Cortex of kidney (tissue), 1 donor: ENCODE results near the gene FBXO28.

ENCODE experiments used
- DNase-seq: peaks from one replicate; lab custom pipeline; 2025; lab: John Stamatoyannopoulos, UW

The FBXO28 gene

DNA sequence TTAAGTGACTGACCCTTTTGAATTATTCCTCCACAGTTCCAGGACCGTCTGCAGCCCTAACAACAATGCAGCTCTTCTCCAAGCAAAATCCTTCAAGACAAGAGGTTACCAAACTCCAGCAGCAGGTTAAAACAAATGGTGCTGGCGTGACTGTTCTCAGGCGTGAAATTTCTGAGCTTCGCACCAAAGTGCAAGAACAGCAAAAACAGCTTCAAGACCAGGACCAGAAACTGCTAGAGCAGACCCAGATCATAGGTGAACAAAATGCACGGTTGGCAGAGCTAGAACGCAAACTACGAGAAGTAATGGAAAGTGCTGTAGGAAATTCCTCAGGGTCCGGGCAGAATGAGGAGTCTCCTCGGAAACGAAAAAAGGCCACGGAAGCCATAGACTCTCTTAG lies 43.4 kb downstream of the FBXO28 start:
- no peak for DNase-seq

DNA sequence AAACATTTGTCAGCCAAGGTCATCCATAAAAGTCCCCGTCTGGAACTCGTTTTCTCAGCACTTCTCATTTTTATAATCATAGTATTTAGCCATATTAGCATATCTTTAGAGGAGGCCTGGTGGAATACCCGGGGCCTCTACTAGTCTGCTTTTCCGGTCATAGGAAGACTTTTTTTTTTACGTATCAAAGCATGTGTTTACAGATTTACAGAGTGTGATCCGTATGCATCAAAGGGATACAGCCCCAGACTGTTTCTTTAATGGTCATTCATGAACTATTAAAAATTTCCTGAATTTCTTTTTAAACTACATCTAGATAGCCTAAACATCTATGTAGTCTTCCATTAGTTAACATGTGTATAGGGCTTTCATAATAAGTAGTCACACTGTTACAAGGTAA lies 45.6 kb downstream of the FBXO28 start:
- DNase-seq, result no peak

DNA sequence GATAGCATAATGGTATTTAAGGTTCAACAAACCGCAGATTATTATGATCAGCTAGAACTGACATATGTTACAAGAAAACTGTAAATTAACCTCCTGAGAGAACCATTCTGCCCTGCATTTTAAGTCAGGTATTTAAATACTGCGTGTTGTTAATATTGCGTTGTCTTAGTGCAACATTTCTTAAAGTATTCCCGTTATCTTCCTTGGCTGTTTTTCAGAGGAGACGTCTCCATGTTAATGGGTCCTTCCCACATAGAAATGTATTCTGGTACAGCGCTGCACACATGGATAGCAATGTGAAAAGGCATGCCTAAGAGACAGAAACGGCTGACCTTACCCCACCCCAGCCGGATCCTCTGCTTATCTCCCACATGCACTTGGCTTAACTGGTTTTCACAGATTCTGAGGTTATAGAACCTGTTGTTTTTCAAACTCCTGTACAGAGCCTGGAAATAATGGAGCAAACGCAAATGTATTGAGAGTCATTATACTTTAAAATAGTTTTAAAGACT lies 46.3 kb downstream of the FBXO28 start:
- no peak for DNase-seq

DNA sequence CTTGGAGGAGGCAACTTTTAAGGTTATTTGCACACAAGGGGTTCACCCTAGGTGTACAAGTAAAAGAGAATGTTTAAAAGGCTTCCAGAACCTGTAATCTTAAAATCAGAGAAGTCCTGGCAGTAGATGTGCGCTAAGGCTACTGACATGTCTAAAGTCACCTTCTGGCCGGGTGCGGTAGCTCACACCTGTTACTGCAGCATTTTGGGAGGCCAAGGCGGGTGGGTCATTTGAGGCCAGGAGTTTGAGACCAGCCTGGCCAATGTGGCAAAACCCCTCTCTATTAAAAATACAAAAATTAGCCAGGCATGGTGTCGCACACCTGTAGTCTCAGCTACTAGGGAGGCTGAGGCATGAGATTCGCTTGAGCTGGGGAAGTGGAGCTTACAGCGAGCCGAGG lies 48.9 kb downstream of the FBXO28 start:
- DNase-seq, result no peak

DNA sequence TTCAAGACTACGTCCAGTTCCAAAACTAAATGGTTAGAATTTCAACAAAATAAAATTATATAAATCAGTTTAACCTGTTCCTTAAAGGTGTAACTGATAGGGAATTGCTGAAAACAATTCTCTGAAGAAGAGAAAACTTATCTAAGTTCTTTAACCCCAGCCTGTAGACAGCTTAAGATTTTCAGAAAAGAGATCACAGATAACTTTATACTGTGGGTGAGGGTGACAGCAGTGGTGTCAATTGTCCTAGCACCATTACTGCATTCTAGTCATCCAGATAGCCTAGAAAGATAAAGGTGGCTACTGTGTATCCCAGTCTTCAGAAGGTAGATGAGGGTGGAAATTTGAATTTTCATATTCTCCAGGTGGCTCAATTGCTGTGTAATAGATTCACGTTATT lies 49.4 kb downstream of the FBXO28 start:
- DNase-seq, result no peak

DNA sequence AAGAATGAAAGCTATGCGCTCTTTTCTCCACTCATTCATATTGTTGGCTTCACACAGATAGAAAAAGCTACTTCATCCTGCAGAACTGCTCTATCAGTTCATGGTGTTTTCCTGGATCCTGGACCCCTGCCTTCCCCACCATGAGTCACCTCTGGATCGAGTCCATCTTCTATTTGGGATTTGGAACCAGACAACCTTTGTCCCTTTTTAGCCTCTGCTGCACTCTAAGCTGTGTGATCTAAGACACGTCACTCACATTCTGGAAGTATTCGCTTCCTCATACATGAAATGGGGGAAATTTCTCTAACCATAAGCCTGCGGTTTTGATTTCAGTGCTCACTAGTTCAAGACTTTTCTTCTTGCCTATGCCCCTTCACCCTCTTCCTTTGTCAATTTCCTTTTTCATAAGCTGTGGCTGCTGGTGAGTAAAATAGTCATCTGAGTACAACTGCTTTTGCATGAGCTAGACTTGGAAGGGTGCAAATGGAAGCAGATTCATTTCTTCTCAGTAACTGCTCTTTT lies 55.0 kb downstream of the FBXO28 start:
- DNase-seq, result no peak

DNA sequence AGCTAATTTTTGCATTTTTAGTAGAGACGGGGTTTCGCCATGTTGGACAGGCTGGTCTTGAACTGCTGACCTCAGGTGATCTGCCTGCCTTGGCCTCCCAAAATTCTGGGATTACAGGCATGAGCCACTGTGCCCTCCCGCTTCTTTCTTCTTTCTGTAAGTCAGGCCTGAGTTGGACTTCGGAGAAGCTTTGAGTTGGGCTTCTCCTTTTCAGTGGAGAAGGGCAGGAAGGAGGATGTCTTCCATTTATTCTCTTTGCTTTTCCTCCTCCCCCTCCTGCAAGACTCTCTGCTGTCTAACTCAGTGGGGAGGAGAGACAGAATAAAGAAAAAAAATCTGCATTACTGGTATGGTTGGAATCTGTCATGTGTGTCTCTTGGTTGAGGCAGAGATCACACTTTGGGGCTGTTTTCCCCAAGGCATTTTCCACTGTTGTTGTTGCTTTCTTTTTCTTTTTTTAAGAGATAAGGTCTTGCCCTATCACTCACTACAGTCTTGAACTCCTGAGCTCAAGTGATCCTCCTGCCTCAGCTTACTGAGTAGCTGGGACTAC lies 55.9 kb downstream of the FBXO28 start:
- no peak for DNase-seq

DNA sequence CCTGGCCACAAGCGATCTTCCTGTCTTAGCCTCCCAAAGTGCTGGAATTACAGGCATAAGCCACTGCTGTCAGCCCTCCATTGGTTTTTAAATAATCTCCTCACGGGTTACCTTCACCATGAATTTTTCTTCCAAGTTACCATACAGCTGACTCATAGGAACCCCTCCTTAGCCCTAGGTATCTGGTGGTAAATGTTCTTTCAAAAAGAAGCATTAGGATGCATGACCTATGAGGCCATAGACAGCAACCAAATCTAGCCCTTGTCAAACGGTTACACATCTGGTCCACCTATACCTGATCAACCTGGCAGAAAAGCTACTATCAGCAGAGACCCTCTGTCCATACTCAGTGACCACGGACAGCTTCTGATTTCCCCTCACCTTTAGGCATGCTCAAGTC lies 56.4 kb downstream of the FBXO28 start:
- no peak for DNase-seq

DNA sequence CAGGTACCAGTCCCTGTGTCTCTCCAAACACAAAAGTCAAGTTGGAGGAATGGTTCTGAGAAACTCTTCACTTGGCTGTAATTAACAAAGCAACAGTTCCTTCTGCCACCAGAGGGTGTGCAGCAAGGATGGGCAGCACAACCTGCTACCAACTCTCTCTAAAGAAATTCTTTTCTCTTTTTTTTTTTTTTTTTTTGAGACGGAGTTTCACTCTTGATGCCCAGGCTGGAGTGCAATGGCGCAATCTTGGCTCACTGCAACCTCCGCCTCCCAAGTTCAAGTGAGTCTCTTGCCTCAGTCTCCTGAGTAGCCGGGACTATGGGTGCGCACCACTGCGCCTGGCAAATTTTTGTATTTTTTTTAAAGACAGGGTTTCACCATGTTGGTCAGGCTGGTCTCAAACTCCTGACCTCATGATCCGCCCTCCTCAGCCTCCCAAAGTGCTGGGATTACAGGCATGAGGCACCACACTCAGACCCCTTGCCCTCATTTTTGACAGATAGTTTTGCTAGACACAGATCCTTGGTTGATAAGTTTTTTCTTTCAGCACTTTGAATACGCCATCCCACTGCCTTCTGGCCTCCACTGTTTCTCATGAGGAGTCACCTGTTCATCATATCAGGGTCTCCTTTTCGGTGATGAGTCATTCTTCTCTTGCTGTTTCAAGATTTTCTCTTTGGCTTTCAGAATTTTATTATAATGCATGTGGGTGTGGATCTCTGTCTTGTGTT lies 57.0 kb downstream of the FBXO28 start:
- DNase-seq, result no peak

DNA sequence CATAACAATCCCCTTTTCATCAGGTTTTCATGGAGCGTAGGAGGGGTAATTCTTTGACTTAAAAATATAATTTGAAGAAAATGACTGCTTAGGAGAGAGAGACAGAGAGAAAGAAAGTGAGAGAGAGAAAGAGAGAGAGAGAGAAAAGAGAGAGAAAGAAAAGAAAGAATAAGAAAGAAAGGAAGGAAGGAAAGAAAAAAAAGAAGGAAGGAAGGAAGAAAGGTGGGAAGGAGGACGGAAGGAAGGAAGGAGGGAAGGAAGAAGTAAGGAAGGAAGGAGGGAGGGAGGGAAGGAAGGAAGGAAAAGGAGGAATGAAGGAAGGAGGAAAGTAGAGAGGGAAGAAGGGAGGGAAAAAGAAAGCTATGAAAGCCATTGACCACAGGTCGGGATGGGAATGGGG lies 58.3 kb downstream of the FBXO28 start:
- no peak for DNase-seq

DNA sequence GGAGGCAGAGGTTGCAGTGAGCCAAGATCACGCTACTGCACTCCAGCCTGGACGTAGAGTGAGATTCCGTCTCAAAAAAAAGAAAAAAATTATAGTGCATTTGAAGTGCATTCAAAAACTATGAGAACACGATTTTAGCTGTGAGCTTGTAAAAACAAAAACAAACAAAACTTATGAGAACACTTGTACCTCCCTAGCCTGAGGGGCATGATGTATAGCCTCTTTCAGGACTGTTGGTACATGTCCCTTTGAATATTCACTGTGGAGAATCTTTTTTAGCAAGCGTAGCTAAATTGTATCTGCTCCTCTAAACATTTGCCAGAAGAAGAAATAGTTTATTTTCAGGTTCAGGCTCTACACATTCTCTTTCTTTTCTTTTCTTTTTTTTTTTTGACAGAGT lies 59.6 kb downstream of the FBXO28 start:
- DNase-seq, result no peak

DNA sequence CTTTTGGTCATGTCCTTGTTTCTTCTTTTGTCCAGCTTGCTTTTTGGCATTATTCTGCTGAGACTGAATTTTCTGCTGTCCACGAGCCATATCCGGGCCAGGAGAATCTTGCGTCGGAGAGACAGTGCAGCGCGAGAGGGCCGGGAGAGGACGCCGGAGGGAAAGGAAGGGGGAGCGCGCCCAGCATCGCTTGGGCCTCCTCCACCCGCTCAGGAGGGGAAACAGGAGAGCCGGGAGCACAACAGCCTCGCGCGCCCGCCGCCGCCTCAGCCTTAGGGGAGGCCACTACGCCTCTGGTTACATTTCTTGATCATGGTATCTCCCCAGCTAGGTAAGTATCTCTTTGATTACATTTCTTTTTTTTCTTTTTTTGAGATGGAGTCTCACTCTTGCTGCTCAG lies 61.7 kb downstream of the FBXO28 start:
- DNase-seq, result no peak

DNA sequence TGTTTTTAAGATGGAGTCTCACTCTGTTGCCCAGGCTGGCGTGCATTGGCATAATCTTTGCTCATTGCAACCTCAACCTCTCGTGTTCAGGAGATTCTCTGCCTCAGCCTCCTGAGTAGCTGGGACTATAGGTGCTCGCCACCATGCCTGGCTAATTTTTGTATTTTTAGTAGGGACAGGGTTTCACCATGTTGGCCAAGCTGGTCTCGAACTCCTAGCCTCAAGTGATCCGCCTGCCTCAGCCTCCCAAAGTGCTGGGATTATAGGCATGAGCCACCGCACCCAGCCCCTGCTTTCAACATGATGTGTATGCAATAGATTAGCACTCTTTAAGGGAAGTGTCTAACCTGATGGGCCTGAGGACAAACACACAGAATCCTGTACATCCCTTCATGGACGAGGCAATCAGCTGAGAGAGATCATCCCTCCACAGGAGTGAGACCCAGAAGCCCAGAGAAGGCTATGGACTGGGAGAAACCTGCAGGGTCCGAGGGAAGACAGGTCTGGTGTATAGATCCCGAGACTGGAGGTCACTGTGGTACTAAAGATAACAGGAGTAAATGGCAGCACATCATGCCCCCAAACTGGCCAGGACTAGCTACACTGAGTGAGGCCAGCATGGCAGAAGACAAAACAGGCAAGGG lies 63.6 kb downstream of the FBXO28 start:
- DNase-seq, result no peak

DNA sequence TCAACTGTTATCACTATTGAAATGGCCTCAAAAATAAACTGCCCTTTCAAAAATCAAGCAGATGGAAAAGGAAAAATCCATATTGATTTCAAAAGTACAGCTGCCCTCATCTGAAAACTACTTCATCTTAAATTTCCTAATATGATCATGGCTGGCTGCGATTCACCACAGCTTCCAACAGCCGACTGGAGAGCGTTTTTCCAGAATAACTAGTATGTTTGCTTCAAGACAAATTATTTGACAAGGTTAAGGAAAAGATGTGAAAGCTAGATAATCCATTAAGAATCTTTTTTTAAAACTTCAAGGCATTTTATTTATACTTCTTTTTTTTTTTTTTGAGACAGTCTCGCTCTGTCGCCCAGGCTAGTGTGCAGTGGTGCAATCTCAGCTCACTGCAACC lies 65.0 kb downstream of the FBXO28 start:
- DNase-seq, result no peak

DNA sequence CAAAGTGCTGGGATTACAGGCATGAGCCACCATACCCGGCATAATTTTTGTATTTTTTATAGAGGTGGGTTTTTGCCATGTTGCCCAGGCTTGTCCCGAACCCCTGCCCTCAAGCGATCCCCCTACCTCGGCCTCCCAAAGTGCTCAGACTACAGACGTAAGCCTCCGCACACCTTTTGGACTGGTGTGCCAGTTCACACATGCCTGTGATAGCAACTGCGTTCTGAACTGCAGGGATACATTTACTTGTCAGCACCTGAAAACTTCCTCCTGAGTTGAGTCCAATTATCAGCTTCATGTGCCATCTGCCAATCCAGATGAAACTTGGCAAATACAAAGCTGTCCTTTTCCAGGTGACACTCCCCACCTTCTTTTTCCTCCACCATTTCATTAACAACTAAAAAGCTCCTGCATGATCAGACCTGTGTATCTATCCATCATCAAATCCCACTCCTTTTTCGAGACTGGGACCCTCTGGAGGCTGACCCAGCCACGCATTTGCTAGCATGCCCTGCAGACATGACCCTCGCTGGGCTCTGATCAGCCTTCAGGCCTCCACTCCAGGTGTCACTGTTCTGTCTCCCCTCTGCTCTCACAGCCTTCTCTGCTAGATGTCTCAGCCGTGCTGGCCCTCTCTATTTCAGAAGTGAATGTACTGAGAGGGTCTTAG lies 67.0 kb downstream of the FBXO28 start:
- DNase-seq, result no peak

DNA sequence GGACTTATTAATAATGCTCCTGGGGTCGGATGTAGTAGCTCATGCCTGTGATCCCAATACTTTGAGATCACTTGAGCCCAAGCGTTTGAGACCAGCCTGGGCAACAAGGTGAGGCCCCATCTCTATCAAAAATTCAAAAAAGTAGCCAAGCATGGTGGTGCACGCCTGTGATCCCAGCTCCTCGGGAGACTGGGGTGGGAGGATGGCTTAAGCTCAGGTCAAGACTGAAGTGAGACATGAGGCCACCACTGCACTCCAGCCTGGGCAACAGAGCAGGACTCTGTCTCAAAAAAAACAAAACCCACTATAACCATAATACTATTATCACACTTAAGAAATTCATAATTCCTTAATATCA lies 67.5 kb downstream of the FBXO28 start:
- DNase-seq, result no peak

DNA sequence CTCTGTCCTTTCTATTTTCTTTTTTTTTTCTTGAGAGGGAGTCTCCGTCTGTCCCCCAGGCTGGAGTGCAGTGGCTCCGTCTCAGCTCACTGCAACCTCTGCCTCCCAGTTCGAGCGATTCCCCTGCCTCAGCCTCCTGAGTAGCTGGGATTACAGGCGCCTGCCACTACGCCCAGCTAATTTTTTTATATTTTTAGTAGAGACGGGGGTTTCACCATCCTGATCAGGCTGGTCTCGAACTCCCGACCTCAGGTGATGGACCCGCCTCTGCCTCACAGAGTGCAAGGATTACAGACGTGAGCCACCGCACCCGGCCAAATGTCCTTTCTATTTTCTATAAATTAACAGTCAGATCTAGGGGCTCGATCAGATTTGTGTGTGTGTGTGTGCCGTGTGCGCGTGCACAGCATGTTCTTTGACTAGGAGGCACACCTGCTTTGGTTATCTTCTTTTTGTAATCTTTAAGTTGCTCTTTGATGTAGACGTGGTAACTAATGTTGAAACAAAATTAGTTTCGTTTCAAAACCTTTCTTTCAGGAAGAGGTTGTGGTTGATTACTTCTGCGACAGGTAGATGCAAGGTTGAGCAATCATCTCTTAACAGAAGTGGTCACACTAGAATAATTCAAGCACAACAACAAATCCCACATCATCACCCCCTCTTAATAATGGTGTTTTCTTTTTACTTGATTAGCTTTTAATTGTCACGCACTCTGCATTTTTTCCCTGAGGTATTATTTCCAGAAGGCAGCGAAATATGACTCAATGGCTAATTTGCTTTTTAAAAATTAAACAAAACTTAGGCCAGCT lies 68.3 kb downstream of the FBXO28 start:
- no peak for DNase-seq

DNA sequence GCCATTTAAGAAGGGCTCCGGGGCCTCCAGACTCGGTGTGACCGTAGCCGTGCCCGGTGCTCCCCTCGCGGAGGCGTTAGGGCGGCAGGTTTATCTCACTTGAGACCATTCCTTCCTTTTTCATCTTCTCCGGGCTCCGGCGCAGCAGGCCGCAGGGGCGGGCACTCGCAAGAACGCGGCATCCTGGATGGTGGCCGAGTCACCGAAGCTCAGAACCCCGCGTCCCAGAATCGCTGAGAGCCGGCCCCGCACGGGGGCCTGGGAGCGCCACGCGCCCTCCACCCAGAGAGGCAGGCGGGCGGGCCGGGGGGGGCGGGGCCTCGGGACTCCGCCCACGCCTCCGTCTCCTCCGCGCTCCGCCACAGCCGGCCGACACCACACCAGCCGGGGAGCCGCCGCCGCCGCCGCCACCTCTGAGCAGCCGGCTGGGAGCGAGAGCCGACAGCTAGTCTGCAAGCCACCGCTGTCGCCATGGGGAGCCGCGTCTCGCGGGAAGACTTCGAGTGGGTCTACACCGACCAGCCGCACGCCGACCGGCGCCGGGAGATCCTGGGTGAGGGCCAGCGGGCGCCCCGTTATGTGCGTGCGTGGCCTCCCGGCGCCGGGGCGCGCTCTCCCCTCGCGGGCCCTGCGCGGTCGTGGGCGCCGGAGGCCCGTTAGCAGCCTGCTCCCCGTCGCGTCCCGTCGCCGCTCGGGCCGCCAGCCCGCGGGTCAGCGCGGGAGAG lies 69.1 kb downstream of the FBXO28 start, which contains the start of gene DEGS1:
Gene DEGS1 (plus strand): TSS at position 375 of the 725 bp plus-strand sequence. CDS start 97 bp downstream, at position 472.
- no peak for DNase-seq

DNA sequence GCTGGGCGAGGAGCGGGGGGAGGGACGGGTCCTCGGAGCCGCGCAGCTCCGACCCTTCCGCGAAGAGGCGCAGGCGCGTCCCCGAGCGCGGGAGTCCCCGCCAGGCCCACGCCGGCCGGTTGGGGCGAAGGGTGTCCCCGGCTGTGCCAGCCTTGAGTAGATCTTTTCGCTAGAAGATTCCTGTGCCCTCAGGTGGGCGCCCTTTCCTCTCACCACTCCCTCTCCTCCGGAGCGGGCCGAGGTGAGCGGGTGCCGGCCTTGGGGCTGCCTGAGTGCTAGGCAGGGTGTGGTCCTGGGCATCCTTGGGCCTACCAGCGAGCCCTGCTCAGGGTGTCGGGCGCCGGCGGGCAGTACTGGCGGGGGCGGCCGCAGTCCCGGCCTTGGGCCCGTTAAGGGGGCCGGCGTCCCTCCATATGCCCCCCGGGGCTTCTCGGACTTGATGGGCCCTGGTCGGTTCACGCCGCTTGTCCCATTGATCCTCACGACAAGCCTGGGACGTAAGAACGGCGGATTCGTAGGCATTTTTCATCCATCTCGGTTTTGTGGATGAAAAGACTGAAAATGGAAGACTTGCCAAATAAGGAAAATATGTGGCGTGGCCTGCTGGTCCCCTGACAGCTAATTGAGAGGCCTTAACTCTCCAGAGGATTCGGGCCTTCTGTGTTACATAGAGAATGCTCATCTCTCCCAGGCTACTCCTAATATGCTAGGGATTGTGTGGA lies 69.8 kb downstream of the FBXO28 start:
- no peak for DNase-seq

DNA sequence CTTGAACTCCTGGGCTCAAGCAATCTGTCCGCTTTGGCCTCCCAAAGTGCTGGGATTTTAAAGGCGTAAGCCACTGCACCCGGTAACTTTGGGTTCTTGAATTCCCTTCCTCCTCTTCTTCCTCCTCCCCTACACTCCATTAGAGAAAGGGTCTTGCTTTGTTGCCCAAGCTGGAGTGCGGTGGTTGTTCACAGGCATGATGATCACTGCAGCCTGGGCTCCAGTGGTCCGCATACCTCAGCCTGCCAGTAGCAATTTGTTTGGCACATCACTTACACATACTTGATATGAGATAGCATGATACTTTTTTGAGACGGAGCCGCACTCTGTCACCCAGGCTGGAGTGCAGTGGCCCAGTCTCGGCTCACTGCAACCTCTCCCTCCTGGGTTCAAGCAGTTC lies 71.3 kb downstream of the FBXO28 start:
- no peak for DNase-seq
